ENCODE measurements around the gene RMRP. TPM values are rescaled to one million over a fixed set of nuclear protein-coding genes. Genes with fewer than 3 reads are reported as not detected.

RMRP gene
- total and polyA plus RNA-seq, 2 of the 4 experiments (the other 2 are of a cell fraction): 39.7 to 13,690 TPM

- Histone ChIP-seq H3K23ac (ENCODE audit: low read depth, low read length) (no peak overlapping the region), H3K4me1 (ENCODE audit: control insufficient read depth, insufficient read depth, low read length) (peaks cover 5% of the 10 kb centered on the region; the same call in 1 of the 2 replicates), H2BK5ac (ENCODE audit: low read depth, low read length, poor library complexity, severe bottlenecking) (no peak overlapping the region), H2BK120ac (ENCODE audit: low read depth, low read length) (no peak overlapping the region), H3K9me3 (ENCODE audit: control insufficient read depth, insufficient read depth, low read length) (no peaks in the 10 kb centered on the region), H3K4me2 (ENCODE audit: low read depth, low read length) (no peak overlapping the region), H3K79me1 (ENCODE audit: low read depth in 1 of 2, low read length in 2 of 2) (peaks cover 15 to 50% of the 10 kb centered on the region in 2 experiments), H4K8ac (ENCODE audit: low read depth in 2 of 2, low read length in 2 of 2) (no peak overlapping the region), H3K27ac (ENCODE audit: insufficient read depth, low read length) (no peak overlapping the region), H2AFZ (replicated peaks; ENCODE audit: low read length, poor library complexity) (no peak overlapping the region), H3K9ac (ENCODE audit: low read depth, low read length) (no peak overlapping the region), H2BK20ac (ENCODE audit: low read depth, low read length) (no peak overlapping the region), H4K91ac (ENCODE audit: insufficient read depth, low read depth, low read length) (no peak overlapping the region), H3K4me3 (ENCODE audit: insufficient read depth, low read depth, low read length) (no peak overlapping the region), H3K9me1 (ENCODE audit: insufficient read depth, low read length) (peaks cover 10% of the 10 kb centered on the region), H3K4ac (ENCODE audit: low read depth, low read length) (no peak overlapping the region), H2BK15ac (ENCODE audit: low read depth, low read length) (no peak overlapping the region), H3K56ac (ENCODE audit: extremely low read depth, insufficient read depth, low read length) (no peak overlapping the region), H2AK9ac (replicated peaks; ENCODE audit: low read depth, low read length, poor library complexity) (no peak overlapping the region), H3K36me3 (ENCODE audit: control insufficient read depth, insufficient read depth, low read length) (peaks cover 62% of the 10 kb centered on the region), H3K14ac (replicated peaks; ENCODE audit: low read depth, low read length) (no peak overlapping the region), H2AK5ac (ENCODE audit: low read depth, low read length) (no peak overlapping the region), H3K27me3 (ENCODE audit: control insufficient read depth, insufficient read depth, low read length) (no peaks in the 10 kb centered on the region), H4K20me1 (ENCODE audit: insufficient read depth, low read length) (peaks cover 22% of the 10 kb centered on the region), H4K5ac (ENCODE audit: low read depth, low read length) (no peak overlapping the region), H3K18ac (ENCODE audit: low read depth, low read length) (no peak overlapping the region)
- in situ Hi-C loops (cut with MboI; ENCODE audit: low sequenced_read_pairs) (no loop called here), intact Hi-C loops (cut with micrococcal nuclease) (no loop called here), dilution Hi-C loops (cut with HindIII; ENCODE audit: low sequenced_read_pairs, unreplicated experiment) (no loop called here)
- DNase-seq: no peak
- ChIA-PET POLR2A (ENCODE audit: unreplicated experiment) (interaction anchor here (1.7 kb wide), 1 partner anchor 9 kb away, joined by 10 read pairs; no protein-coding TSS in a partner anchor), CTCF (interaction anchor here (1.0 to 1.6 kb wide), 2 partner anchors 19 to 38 kb away, joined by 3 to 6 read pairs; no protein-coding TSS in a partner anchor)
- BruUV-seq (replicated peaks): TSS peak; percentile 95
- no peak for ATAC-seq (ENCODE audit: low read depth)
- TF ChIP-seq CTCF (conservative IDR thresholded peaks at IDR 0.05; ENCODE audit: low read depth, low read length) (no peak), ELK1 (IDR thresholded peaks at IDR 0.05; ENCODE audit: borderline replicate concordance, low read depth, low read length) (no peak), RCOR1 (IDR thresholded peaks at IDR 0.05; ENCODE audit: insufficient replicate concordance, low read length) (no peak), NFE2L2 (IDR thresholded peaks at IDR 0.05; ENCODE audit: low read depth, low read length) (no peak), MXI1 (IDR thresholded peaks at IDR 0.05; ENCODE audit: borderline replicate concordance, low read depth, low read length) (no peak), RAD21 (IDR thresholded peaks at IDR 0.05; ENCODE audit: low read length) (no peak), CEBPB (IDR thresholded peaks at IDR 0.05; ENCODE audit: low read depth, low read length) (no peak), SMC3 (IDR thresholded peaks at IDR 0.05; ENCODE audit: low read depth, low read length) (no peak)
- 88% methylated on average over 3 of the region's 14 CpGs; no CpG with 5 or more reads in 1 of the 2 experiments for WGBS, 2 experiments (ENCODE audit: extremely low coverage in 2 of 2, insufficient read length in 1 of 2)
These were observed 39.7 kb upstream of the RMRP start for GRCh38 chr9:35697486-35697885.
